HL-60/S4 (cell line): Measurements from ENCODE around the gene TMEM51.

Experiments
- in situ Hi-C: fragments of 300-500 bp; cut with MboI; formaldehyde crosslinking; loops from 2 replicates; pipeline ENCODE4 v1.14.3; 2022; ENCODE audit warnings: low sequenced_read_pairs

TMEM51 gene

DNA sequence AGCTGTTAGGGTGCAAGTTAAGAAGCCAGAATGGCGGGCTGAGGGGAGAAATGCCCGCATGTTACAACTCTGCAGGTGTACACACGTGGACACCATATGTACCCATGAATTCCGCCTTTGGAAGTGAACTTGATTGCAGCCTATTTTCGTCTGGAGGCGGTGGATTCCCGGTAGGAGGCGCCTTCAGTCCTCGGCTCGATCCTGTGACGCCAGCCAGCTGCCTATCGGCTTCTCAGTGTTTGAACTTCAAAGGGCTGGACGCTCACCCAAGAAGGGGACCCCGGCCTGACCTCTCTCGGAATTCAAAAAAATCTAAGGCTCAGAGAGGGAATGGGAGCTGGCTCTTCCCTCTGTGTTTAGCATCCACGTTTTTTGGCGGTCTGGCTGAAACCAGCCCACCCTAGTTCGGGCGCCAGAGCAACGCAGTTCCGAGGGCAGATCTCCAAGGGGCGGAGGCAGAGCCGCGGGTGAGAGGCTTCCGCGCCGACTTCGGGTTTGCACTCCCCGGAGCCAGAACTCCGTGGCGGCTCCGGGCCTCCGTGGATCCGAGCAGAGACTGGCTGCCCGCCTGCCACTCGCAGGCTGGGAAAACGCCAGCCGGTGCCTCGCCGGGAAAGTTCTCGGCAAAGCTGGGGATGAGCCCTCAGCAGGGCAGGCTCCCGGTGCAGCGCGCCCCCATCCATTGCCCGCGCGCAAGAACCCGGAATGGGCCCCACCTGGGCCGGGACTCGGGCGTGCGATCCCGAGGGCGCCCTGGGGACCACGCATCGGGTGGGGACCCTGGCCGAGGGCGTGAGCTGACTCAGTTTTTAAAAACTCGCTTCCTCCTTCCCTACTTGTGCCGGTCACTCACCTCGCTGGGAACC, 996 bp upstream of the TMEM51 start:
- in situ Hi-C loops, result no loop called here

DNA sequence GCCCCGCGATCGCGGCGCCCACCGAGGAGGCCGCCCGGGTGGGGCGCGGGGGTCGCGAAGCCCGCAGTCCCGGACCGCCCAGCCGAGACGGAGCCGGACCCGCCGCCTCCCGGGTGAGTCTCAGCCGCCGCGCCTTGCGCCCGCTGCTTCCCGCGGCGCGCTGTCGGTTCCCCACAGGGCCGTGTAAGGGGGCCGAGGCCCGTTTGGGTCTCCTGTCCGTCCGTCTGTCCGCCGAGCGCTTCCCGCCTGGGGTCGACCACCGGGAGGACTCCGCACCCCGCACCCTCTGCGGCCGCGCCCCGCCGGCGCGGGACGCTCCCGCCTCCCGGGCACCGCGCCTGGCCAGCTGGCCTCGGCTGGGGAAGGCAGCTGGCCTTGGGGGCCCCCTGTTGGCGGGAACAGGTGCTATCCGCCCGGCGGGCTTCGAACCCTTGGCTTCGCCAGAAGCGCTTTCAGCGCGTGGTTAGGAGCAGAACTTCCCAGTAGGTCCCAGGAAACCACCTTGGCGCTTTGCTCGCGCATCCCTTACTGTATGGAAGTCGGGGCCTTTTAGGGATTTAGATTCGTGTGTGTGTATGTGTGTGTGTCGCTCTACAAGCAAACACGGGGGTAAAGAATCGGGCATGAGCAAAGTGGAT, 414 bp downstream of the TMEM51 start:
- in situ Hi-C loops, result no loop called here

DNA sequence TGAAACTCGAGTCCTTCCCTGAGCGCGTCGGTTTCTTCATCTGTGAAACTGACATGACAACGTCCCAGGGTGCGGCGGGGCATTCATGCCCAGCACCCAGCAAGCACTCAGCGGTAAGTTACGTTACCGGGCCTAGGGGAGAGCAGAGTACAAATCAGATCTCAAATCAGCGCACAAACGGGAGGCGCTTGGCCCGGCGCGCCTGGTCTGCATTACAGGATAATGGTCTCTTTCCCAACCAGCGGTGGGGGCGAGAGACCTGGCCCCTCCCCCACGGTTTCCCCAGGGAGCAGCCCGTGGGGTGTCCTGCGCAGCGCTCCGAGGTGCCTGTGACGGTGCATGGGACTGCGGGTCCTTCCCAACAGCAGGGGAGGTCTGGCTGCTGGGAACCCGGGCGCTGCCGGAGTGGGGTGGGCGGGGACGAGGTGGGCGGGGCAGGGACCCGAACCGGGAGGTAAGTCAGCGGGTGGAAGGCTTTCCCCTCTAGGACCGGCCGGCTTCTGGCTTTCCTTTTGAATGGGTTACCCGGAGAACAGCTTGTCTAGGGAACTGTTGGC, 1.0 kb downstream of the TMEM51 start:
- in situ Hi-C loops, result no loop called here

DNA sequence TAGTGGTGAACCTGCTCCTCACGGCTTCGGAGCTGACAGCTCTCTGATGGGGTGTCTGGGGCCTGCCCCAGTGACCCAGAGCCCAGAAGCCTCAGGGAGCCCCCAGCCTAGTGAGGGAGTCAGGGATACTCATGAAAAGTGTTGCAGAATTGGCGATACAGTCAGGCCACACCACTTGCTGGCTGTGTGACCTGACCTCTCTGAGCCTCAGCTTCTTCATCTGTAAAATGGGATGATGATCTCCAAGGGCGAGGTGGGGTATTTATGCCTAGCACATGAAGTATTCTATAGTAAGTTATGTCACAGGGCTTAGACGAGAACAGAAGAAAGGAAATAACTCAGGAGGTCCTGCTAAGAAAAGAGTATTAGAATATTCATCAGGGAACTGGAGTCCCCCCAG, 1.6 kb downstream of the TMEM51 start:
- in situ Hi-C loops, result no loop called here

DNA sequence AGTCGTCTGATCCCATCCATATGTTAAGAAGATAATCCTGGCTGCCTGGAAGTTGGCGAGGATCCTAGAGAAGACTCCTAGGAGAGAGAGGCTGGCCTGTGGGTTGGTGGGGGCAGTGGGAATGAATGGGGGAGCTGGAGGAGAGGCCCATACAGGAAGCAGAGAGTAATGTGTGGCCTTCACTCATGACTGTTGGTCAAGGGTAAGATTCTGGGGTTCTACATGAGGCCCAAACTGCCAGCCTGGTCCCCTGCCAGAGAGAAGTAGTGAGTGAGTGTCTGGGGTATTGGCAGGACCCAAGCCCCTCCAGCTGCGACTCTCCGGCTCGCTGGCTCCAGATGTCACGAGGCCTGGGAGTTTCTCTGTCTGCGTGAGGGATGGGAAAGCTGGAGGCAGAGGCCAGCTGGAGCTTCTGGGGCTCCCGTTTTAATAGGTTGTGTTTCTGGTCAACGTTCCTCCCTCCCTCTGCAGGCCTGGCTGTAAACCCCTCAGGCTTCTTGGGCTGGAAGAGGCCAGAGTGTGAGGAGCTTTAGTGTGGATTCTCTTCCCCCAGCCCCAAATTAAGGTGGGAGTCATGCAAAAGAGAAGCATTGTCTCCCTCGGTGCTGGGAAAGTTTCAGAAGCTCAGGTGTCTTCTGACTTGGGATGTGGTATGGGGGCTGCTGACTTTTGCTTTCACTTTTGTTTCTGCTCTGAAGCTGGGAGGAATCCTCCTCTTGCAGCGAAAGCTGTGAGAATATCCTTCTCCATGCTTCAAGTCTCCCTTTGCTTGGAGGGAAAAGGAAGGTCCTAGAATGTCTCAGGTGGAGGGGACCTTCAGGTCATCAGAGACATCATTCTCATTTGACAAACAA, 2.6 kb downstream of the TMEM51 start:
- in situ Hi-C loops, result no loop called here

DNA sequence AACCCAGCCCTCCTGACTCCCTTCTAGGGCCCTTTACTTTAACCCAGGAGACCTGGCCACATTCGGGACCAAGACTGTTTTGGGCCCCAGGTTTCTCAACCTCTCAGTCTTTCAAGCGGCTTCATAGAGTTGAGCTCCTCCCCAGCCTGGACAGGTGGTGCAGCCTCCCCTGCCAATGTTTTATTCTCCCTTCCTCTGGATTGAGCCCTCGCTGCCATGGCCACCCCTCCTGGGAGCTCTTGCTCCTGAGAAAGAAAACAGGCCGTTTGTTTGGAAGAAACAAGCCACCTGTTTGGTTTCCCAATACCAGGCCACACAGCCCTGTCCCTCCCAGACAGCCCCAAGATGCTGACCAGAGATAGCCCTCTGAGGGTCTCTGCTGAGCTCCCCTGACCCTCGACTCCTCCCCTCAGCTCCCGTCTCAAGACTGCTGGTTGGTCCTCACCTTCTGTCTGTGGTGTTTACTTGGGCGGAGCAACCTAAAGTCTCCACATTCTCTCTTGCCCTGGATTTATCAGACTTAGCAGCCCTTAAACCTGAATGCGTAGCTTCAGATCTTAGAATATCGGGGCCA, 3.3 kb downstream of the TMEM51 start:
- in situ Hi-C loops, result no loop called here

DNA sequence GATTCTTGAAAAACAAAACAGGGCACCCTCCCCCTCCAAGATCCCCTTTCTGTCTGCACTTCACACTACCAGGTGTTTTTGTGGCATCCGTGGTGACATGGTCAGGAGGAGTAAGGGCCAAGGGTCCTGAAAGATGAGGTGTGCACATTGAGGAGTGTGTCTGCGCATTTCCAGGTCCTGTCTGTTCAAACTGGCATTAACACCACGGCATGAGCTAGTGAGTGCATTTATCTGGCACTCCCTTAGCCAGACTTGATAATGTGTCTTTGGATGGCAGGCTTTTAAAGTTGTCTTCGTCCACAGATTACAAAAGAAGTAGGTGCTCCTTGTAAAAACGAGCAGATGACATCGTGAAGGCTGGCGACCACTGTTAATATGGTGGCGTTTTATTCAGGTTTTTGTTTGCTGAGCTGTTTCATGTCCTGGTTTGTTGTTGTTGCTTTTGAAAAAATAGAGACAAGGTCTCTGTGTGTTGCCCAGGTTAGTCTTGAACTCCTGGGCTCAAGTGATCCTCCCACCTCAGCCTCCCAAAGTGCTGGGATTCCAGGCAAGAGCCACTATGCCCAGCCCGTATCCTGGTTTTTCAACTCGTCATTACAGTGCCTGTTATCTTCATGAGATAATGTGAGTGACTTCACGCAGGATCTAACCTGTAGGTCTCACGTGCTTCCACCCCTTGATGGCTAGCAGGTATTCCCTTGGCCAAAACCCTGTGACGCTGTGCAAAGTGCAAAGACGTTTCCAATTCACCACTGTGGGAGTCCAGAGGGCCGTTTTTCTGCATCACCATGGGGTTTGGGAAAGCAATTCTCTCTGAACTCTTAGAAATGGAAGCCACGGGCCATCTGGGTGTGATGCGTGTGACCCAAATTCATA, 4.2 kb downstream of the TMEM51 start:
- in situ Hi-C loops, result no loop called here

DNA sequence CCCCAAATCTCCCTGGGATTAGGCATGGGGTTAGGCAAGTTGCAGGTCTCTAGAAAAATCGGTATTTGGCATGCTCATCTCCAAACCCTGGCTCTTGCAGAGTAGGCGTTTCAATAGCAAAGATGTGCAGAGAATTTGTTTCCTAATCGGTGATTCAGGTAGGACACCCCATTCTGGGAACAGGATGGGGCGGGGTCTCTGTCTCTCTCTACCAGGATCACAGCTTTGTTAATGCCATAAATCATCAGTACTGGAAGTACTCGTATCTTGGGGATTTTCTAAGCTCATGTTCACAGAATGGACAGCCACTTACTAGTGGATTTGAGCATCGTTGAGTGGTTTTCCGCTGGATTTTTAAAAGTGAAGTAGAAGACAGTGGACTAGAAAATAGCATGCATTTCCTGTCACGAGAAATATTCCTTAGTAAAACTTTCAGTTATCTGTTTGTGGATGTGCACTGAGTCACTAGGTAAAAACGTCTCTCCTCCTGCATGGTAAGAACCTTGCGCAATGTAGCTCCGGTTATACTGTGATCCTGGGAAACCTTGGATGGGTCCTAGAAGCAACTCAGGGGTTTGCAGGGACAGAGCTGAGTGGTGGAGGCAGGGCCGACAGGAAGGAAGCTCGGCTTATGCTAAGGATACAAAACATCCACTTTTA, 5.1 kb downstream of the TMEM51 start:
- in situ Hi-C loops, result no loop called here

DNA sequence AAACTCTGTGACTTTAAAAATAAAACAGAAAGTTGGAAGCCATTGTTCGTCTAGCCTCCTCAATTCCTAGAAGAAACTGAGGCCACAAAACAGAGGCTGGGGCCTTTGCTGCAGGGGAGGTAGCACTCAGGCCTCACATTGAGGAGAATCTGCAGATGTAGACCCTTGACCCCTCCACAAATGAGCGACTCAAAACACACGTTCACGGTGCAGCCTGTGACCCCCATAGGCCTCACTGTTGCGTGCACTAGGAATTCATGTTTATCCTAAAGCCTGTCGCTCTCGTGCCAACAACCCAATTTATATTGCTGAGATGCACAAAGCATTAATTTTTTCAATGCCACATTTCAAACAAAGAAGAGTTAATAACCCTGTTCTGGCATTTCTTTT, 5.6 kb downstream of the TMEM51 start:
- in situ Hi-C loops, result no loop called here

DNA sequence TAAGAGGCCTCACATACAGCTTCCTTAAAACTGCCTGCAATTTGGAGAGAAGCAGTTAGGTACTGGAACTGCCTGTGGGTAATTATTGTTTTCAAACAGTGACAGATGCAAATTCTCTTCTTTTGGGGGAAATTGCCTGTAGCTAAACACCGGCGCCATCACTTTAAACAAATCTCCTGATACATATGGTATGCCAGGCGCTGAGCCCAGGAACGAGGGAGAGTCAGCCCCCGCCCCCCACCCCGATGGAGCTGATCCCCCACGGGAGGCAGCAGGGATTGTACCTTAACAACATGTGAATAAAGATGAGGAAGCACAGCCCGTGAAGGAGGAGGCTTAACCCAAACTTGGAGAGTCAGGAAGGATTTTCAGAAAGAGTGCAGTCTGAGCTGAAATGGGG, 7.1 kb downstream of the TMEM51 start:
- in situ Hi-C loops, result no loop called here

DNA sequence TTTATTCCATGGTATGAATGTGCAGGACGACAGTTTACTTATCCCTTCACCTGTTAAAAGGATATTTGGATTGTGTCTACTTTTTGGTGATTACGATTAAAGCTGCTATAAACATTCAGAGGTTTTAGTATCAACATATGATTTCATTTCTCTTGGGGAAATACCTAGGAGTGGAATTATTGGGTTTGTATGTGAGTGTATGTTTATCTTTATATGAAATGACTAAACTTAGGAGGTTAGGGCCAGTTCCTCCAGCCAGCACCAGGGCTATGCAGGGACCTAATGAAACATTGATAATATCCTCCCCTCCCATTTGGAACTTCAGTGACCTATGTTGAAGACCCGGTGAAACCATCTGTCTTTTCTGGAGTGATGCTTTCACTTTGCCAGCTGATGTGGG, 13.8 kb downstream of the TMEM51 start:
- in situ Hi-C loops, result no loop called here

DNA sequence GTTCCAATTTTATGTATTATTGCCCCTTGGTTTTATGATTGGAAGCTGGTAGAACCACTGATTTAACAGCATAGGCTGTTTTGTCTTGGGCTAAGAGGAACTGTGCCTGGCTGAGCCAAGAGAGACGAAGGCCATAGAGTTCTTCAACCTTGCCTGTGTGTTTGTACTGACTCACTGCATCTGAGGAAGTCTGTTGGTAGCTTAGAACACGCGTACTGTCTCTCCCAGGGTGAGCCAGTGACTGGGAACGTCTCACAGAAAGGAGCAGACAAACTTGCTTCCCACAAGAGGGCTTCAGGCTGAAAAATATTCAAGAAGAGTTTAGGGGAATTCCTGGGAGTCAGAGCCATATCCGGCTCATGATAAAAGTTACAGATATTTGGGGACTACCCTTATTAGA, 14.9 kb downstream of the TMEM51 start:
- in situ Hi-C loops, result no loop called here

DNA sequence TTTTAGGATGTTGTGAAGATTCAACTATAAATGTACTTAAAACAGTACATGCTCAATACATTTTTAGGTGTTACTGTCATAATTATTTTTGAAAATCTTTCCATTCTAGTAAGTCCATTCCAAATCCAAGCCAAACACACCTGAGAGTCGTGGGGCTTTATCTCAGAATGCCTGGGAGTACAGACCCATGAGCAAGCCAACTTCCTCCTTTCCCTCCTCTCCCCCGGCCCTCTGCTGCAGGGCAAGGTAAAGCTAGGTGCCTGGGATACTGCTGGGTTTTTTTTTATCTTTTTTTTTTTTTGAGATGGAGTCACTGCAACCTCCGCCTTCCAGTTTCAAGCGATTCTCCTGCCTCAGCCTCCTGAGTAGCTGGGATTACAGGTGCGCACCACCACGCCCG, 16.5 kb downstream of the TMEM51 start:
- in situ Hi-C loops, result no loop called here

DNA sequence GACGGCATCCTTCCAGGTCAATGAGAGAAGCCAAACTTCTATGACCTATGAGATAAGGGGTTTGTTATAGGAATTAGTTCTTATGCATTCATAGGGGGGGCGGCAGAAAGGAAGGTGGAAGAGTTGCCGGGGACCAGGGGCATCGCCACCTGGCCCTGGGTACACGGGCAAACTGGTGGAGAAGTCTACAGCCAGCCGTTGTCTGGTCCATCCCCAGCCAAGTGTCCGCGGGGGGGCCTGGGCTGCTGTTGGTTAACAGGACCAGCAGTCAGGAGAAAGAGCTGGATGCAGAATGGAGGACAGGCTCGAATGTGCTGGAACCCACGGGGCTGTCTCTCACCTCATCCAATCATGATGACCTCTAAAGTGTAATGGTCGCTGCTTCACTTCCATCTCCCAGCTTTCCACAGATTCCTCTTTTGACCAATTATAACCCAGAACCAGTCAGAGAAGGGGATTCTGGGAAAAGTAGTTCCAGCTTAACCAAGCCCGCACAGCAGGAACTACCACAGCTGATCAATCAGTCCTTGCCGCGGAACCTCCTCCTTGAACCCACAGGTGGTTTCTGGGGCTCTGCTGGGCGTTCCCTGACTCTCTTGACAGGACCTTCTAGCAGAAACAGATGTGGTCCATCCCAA, 17.8 kb downstream of the TMEM51 start:
- in situ Hi-C loops, result no loop called here

DNA sequence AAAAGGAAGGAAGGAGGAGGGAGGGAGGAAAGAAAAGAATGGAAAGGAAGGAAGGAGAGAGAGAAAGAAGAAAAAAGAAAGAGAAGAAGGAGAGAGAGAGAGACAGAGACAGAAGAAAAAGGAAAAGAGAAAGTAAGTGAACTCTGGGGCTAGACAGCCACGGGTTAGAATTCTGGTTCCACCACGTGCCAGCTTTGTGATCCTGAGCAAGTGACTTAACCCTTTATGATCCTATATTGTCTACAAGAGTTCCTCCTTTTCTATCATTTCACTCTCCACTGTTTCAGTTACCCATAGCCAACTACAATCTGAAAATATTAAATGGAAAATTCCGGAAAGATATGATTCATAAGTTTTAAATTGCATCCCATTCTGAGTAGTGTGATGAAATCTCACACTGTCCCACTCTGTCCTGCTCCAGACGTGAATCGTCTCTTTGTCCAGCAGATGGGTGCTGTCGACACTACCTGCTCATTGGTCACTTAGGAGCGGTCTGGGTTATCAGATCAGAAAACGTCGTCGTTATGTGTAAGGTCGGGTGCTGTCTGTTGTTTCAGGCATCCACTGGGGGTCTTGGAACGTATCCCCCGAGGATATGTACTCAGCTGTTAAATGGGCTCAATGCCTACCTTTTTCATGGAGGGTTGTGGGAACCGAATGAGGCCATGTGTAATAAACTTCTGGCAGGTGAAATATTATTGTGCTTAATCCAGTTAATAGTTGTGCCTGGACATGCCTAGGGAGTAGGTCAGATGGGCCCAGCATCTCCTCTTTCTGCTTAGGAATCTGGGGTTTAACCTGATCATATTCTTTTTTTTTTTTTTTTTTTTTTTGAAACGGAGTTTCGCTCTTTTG, 19.1 kb downstream of the TMEM51 start:
- in situ Hi-C loops, result no loop called here

DNA sequence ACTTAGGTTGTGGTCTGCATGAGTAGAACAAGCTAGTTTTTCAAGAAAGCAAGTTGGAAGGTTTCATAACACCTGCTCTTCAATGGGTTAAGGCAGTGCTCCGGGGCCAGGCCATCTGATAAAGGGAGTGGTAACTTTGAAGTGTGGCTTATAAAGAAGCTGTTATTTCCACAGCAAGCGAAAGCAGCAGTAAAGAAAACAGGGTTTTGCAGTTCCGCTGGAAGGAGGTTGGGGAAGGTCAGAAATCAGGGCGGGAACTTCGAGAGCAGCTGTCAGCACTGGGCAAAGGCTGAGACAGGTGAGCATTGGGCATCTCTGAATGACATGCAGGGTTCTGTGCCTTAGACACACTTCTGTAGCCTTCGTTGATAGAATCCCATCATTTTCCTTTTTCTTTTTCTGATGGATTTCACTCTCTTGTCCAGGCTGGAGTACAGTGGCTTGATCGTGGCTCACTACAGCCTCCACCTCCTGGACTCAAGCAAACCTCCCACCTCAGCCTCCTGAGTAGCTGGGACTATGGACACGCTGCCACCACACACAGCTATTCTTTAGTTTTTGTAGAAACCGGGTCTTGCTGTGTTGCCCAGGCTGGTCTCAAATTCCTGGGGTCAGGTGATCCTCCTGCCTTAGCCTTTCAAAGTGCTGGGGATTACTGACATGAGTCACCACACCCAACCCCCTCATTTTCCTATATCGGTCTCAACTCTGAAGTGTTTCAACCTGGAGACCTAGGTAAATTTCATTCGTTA, 20.5 kb downstream of the TMEM51 start:
- in situ Hi-C loops, result no loop called here

DNA sequence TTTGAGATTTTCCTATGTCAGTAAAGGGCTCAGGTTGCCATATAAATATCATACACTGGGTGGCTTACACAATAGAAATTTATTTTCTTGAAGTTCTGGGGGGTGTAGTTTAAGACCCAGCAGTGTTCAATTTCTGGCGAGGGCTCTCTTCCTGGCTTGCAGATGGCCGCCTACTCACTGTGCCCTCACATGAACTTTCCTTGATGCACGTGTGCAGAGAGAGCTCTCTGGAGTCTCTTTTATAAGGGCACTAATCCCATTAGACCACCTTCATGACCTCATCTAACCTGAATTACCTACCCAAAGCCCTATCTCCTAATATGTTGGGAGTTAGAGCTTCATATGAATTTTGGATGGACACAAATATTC, 21.1 kb downstream of the TMEM51 start:
- in situ Hi-C loops, result no loop called here
